Hematopoietic multipotent progenitor cell treated with erythropoietin and hydrocortisone succinate and interleukin-3 and kit ligand, for 6 days (in vitro differentiated cells): Measurements from ENCODE around the gene C5orf15.
A peak's percentile ranks its signal among the peaks of the same experiment; 100 is the strongest.
"Not testable (repeated sequence)": the region's sequence is repeated elsewhere in the genome, so short reads cannot be mapped to it uniquely, and the experiment has no call there.

ENCODE experiments used
- DNase-seq: peaks from one replicate; pipeline ENCODE4 v3.0.0-alpha.2; 2015

C5orf15 gene

GRCh38 chr5:133993185-133993936, 24.9 kb upstream of the C5orf15 start:
- DNase-seq, result no peak

GRCh38 chr5:133992429-133993155, 24.2 kb upstream of the C5orf15 start:
- DNase-seq, result no peak

GRCh38 chr5:133991171-133991910, 22.9 kb upstream of the C5orf15 start:
- no peak for DNase-seq

- DNase-seq, result no peak
Observed at GRCh38 chr5:133990396-133990795, 22.0 kb upstream of the C5orf15 start.

GRCh38 chr5:133985540-133986180, 17.2 kb upstream of the C5orf15 start:
- DNase-seq, result no peak

GRCh38 chr5:133983674-133984073, 15.2 kb upstream of the C5orf15 start:
- DNase-seq, result no peak

GRCh38 chr5:133981714-133982113, 13.3 kb upstream of the C5orf15 start:
- DNase-seq, result peak; percentile 32

GRCh38 chr5:133980652-133981051, 12.2 kb upstream of the C5orf15 start:
- no peak for DNase-seq

- no peak for DNase-seq
Observed at GRCh38 chr5:133978943-133979342, 10.5 kb upstream of the C5orf15 start.

- DNase-seq, result no peak
Observed at GRCh38 chr5:133977858-133978257, 9.4 kb upstream of the C5orf15 start.

- no peak for DNase-seq
Observed at GRCh38 chr5:133977161-133977787, 8.8 kb upstream of the C5orf15 start.

- DNase-seq, result not testable (repeated sequence)
Observed at GRCh38 chr5:133975546-133975945, 7.1 kb upstream of the C5orf15 start.

GRCh38 chr5:133974142-133974541, 5.7 kb upstream of the C5orf15 start:
- DNase-seq, result no peak

- no peak for DNase-seq
Observed at GRCh38 chr5:133970325-133970909, 2.0 kb upstream of the C5orf15 start.

- DNase-seq, result peak; percentile 24
Observed at GRCh38 chr5:133969654-133970324, 1.4 kb upstream of the C5orf15 start.

GRCh38 chr5:133967698-133968203, 674 bp downstream of the C5orf15 start:
- DNase-seq, result peak; percentile 56

- no peak for DNase-seq
Observed at GRCh38 chr5:133967124-133967523, 1.3 kb downstream of the C5orf15 start.

- DNase-seq, result no peak
Observed at GRCh38 chr5:133966090-133966489, 2.3 kb downstream of the C5orf15 start.

GRCh38 chr5:133963493-133964128, 4.8 kb downstream of the C5orf15 start:
- no peak for DNase-seq

- DNase-seq, result no peak
Observed at GRCh38 chr5:133962801-133963476, 5.5 kb downstream of the C5orf15 start.
